HEK293T (cell line): ENCODE results near the gene SDR39U1.
A peak's percentile ranks its signal among the peaks of the same experiment; 100 is the strongest.

Experiments
- CTCF ChIA-PET: fragments of 350-600 bp; formaldehyde crosslinking; extraction: SDS; loops from one replicate; lab custom pipeline; 2021; ENCODE audit warnings: antibody characterized with exemption, inconsistent platforms; lab: Yijun Ruan, JAX
- POLR2A ChIA-PET: fragments of 350-600 bp; formaldehyde crosslinking; extraction: SDS; loops from one replicate; lab custom pipeline; 2020; ENCODE audit warnings: antibody characterized with exemption, inconsistent platforms; lab: Yijun Ruan, JAX
- DNase-seq: peaks from one replicate; pipeline ENCODE4 v3.0.0; 2012; ENCODE audit warnings: mixed read lengths; ENCODE audit errors: extremely low spot score
- ARNT ChIP-seq: fragments of 450-650 bp; IDR thresholded peaks from 2 replicates; pipeline ENCODE4 v1.6.1; 2017; ENCODE audit warnings: mild to moderate bottlenecking
- BHLHE40 ChIP-seq: fragments of 450-650 bp; IDR thresholded peaks from 2 replicates; pipeline ENCODE4 v1.6.1; 2016; ENCODE audit warnings: mild to moderate bottlenecking, moderate library complexity, borderline replicate concordance
- CTBP1 ChIP-seq: fragments of 450-650 bp; IDR thresholded peaks from 2 replicates; pipeline ENCODE4 v1.6.1; 2016; ENCODE audit warnings: borderline replicate concordance
- ELF4 ChIP-seq: fragments of 450-650 bp; IDR thresholded peaks from 2 replicates; pipeline ENCODE4 v1.6.1; 2017; ENCODE audit warnings: antibody characterized with exemption
- FOXA1 ChIP-seq: fragments of 450-650 bp; IDR thresholded peaks from 2 replicates; pipeline ENCODE4 v1.6.1; 2016; ENCODE audit warnings: mild to moderate bottlenecking
- FOXK2 ChIP-seq: fragments of 450-650 bp; IDR thresholded peaks from 2 replicates; pipeline ENCODE4 v1.6.1; 2016; ENCODE audit warnings: mild to moderate bottlenecking
- FOXM1 ChIP-seq: fragments of 450-650 bp; IDR thresholded peaks from 2 replicates; pipeline ENCODE4 v1.6.1; 2017; ENCODE audit warnings: mild to moderate bottlenecking, borderline replicate concordance
- HDGF ChIP-seq: fragments of 450-650 bp; IDR thresholded peaks from 2 replicates; pipeline ENCODE4 v1.6.1; 2017; ENCODE audit warnings: antibody characterized with exemption, borderline replicate concordance
- L3MBTL2 ChIP-seq: fragments of 450-650 bp; conservative IDR thresholded peaks from 2 replicates; pipeline ENCODE4 v1.6.1; 2016; ENCODE audit warnings: mild to moderate bottlenecking
- LEF1 ChIP-seq: fragments of 450-650 bp; IDR thresholded peaks from 2 replicates; pipeline ENCODE4 v1.6.1; 2017; ENCODE audit warnings: mild to moderate bottlenecking, borderline replicate concordance
- NFRKB ChIP-seq: fragments of 450-650 bp; IDR thresholded peaks from 2 replicates; pipeline ENCODE4 v1.6.1; 2016; ENCODE audit warnings: mild to moderate bottlenecking, moderate library complexity
- SP1 ChIP-seq: fragments of 450-650 bp; IDR thresholded peaks from 2 replicates; pipeline ENCODE4 v1.6.1; 2017
- SUZ12 ChIP-seq: fragments of 450-650 bp; IDR thresholded peaks from 2 replicates; pipeline ENCODE4 v1.6.1; 2016; ENCODE audit warnings: mild to moderate bottlenecking
- TARDBP ChIP-seq: fragments of 450-650 bp; IDR thresholded peaks from 2 replicates; pipeline ENCODE4 v1.6.1; 2016
- ZNF384 ChIP-seq: fragments of 450-650 bp; IDR thresholded peaks from 2 replicates; pipeline ENCODE4 v1.6.1; 2016
- TF ChIP-seq, protein P1 (sequence below): fragments of 450-650 bp; IDR thresholded peaks from 2 replicates; pipeline ENCODE4 v1.6.1; 2016

Gene SDR39U1

DNA sequence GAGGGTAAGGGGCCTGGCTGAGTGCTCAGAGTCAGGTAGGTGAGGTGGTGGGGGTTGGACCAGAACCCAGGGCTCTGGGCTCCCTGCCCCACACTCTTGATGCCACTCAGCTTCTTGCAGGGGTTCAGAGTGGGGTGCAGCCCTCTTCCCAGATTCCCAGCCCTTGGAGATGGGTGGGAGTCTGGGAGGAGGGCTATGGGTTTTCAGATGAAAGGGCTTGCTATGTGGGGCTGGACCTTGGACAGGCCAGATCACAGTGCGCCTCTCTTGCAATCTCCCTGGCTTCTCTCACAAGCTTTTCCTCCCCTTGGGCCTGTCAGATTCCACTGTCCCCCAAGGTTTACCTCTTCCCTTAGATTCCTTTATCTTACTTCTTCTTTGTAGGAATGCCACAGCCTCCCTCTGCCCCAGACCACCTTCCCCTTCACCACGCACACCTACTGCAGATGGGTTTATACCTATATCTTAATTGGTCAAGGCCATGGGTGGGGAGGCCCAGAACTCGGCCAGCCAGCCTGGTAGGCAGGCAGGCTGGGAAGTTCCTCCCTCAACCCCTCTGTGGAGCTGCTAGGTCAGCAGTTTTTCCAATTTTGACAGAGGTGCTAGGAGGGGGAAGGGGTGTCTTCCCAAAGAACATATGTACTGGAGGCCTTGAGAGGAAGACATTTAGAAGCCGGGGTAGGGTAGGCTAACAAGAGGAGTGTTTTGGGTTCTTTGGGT is 42.4 kb downstream of the SDR39U1 start:
- ChIA-PET CTCF (interaction anchor here (1.5 kb wide), 1 partner anchor 67 kb away, joined by 5 read pairs; no protein-coding TSS in a partner anchor), POLR2A (interaction anchor here (1.5 to 2.5 kb wide), 4 partner anchors 9 to 42 kb away, joined by 5 to 10 read pairs (median 7); partner anchors contain the start of genes CBLN3, KHNYN and SDR39U1)
- DNase-seq: no peak
- TF ChIP-seq ELF4: no peak
- TF ChIP-seq FOXA1: no peak
- TF ChIP-seq SUZ12: no peak
- TF ChIP-seq FOXM1: no peak
- no peak for TF ChIP-seq CTBP1
- TF ChIP-seq NFRKB: no peak
- TF ChIP-seq, protein P1, sequence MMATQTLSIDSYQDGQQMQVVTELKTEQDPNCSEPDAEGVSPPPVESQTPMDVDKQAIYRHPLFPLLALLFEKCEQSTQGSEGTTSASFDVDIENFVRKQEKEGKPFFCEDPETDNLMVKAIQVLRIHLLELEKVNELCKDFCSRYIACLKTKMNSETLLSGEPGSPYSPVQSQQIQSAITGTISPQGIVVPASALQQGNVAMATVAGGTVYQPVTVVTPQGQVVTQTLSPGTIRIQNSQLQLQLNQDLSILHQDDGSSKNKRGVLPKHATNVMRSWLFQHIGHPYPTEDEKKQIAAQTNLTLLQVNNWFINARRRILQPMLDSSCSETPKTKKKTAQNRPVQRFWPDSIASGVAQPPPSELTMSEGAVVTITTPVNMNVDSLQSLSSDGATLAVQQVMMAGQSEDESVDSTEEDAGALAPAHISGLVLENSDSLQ: no peak
- TF ChIP-seq TARDBP: no peak
- no peak for TF ChIP-seq LEF1
- no peak for TF ChIP-seq BHLHE40
- no peak for TF ChIP-seq HDGF
- TF ChIP-seq ARNT: no peak
- no peak for TF ChIP-seq ZNF384
- TF ChIP-seq FOXK2: no peak
- TF ChIP-seq L3MBTL2: no peak
- no peak for TF ChIP-seq SP1

DNA sequence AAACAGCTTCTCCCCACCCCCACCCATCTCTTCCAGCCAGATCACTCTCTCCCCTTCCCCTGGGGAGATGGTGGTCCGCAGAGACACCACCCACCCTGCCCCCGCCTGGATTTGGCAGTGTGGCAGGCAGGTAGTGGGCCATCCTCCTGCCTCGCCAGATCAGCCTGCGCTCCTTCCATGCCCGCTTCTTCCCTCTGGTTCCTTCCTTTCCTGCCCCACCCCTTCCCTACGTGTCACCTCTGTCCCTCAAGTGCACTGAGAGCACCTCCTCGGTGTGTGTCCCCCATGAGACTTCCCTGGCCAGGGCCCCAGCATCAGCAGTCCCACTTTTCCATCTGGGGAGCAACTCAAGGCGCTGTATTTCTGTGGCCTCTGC is 43.1 kb downstream of the SDR39U1 start:
- DNase-seq: no peak
- CTCF ChIA-PET: interaction anchor here (1.1 to 1.3 kb wide), 2 partner anchors 12 to 32 kb away, joined by 4 to 8 read pairs; no protein-coding TSS in a partner anchor
- TF ChIP-seq ZNF384 (no peak), L3MBTL2 (no peak), BHLHE40 (no peak), FOXK2 (no peak), NFRKB (no peak), ELF4 (no peak), CTBP1 (no peak)
- TF ChIP-seq, protein P1: no peak
- POLR2A ChIA-PET: interaction anchor here (1.0 to 2.5 kb wide), 6 partner anchors 10 to 34 kb away, joined by 3 to 10 read pairs (median 6); partner anchors contain the start of genes CBLN3 and KHNYN

- ChIA-PET CTCF (interaction anchor here (1.1 to 1.3 kb wide), 2 partner anchors 13 to 33 kb away, joined by 4 to 8 read pairs; no protein-coding TSS in a partner anchor), POLR2A (interaction anchor here (0.5 to 2.5 kb wide), 9 partner anchors 10 to 253 kb away, joined by 3 to 10 read pairs (median 5); partner anchors contain the start of genes CBLN3, KHNYN and PSME2)
- peak; percentile 53 for DNase-seq
These were observed 43.7 kb downstream of the SDR39U1 start, which contains the start of gene NYNRIN for GRCh38 chr14:24398653-24399446. Gene NYNRIN (plus strand): TSS chr14:24399003. CDS start chr14:24399247, 244 bp downstream.

GRCh38 chr14:24398293-24398652 is 44.3 kb downstream of the SDR39U1 start:
- POLR2A ChIA-PET: interaction anchor here (0.5 to 2.3 kb wide), 8 partner anchors 19 to 252 kb away, joined by 3 to 8 read pairs (median 4); partner anchors contain the start of genes CBLN3, KHNYN and PSME2

More at GRCh38 chr14:24398653-24399446, 43.7 kb downstream of the SDR39U1 start, which contains the start of gene NYNRIN:
- no peak for TF ChIP-seq ELF4
- TF ChIP-seq LEF1: no peak
- TF ChIP-seq L3MBTL2: no peak
- no peak for TF ChIP-seq FOXM1
- TF ChIP-seq ZNF384: no peak
- TF ChIP-seq SP1: no peak
- no peak for TF ChIP-seq CTBP1
- TF ChIP-seq SUZ12: no peak
- TF ChIP-seq, protein P1: no peak
- TF ChIP-seq NFRKB: no peak
- TF ChIP-seq BHLHE40: no peak
- TF ChIP-seq HDGF: no peak
- no peak for TF ChIP-seq FOXK2
- TF ChIP-seq ARNT: no peak
- no peak for TF ChIP-seq FOXA1
- TF ChIP-seq TARDBP: no peak

More at GRCh38 chr14:24398293-24398652, 44.3 kb downstream of the SDR39U1 start:
- no peak for DNase-seq
- CTCF ChIA-PET: interaction anchor here (1.1 to 1.3 kb wide), 2 partner anchors 13 to 33 kb away, joined by 4 to 8 read pairs; no protein-coding TSS in a partner anchor
- no peak for TF ChIP-seq HDGF
- TF ChIP-seq L3MBTL2: no peak
- TF ChIP-seq BHLHE40: no peak
- TF ChIP-seq, protein P1: no peak
- no peak for TF ChIP-seq SP1
- TF ChIP-seq NFRKB: no peak
- TF ChIP-seq FOXM1: no peak
- no peak for TF ChIP-seq LEF1
- TF ChIP-seq FOXA1: no peak
- no peak for TF ChIP-seq CTBP1
- TF ChIP-seq FOXK2: no peak
- TF ChIP-seq ARNT: no peak
